Liver (tissue), 9 donors: Measurements from ENCODE around the gene LDLRAD3. TPM values are rescaled to one million over a fixed set of nuclear protein-coding genes. Genes with fewer than 3 reads are reported as not detected.
"Not testable (repeated sequence)": the region's sequence is repeated elsewhere in the genome, so short reads cannot be mapped to it uniquely, and the experiment has no call there.

Experiments used
- DNase-seq: peaks from one replicate; pipeline ENCODE4 v3.0.0-alpha.2; 2017; ENCODE audit warnings: low spot score
- H3K27ac ChIP-seq, 2 donors: one replicate each; pipeline ENCODE4 v1.7.0; 2013; ENCODE audit warnings: inconsistent platforms in 2 of 2, low read length in 2 of 2, control low read depth in 1 of 2, low read depth in 1 of 2, mild to moderate bottlenecking in 1 of 2
- H3K27me3 ChIP-seq, 4 donors: one replicate each; pipeline versions ENCODE4 v1.6.1 to v1.7.0; 2013; ENCODE audit warnings: low read length in 3 of 4, inconsistent platforms in 1 of 4, mild to moderate bottlenecking in 1 of 4, moderate library complexity in 1 of 4; ENCODE audit not compliant: control insufficient read depth in 4 of 4, insufficient read depth in 4 of 4
- H3K36me3 ChIP-seq, 4 donors: one replicate each; pipeline versions ENCODE4 v1.6.1 to v1.7.0; 2013; ENCODE audit warnings: low read length in 3 of 4, mild to moderate bottlenecking in 3 of 4, low read depth in 1 of 4, moderate library complexity in 1 of 4; ENCODE audit not compliant: control insufficient read depth in 4 of 4, insufficient read depth in 3 of 4
- H3K4me1 ChIP-seq, 4 donors: one replicate each; pipeline versions ENCODE4 v1.6.1 to v1.7.0; 2013; ENCODE audit warnings: low read length in 3 of 4, mild to moderate bottlenecking in 3 of 4, moderate library complexity in 1 of 4; ENCODE audit not compliant: control insufficient read depth in 4 of 4, insufficient read depth in 4 of 4
- H3K4me3 ChIP-seq, 3 donors: one replicate each; pipeline versions ENCODE4 v1.6.1 to v1.7.0; 2013; ENCODE audit warnings: low read length in 3 of 3, control low read depth in 1 of 3, low read depth in 1 of 3, mild to moderate bottlenecking in 1 of 3
- H3K9ac ChIP-seq, 2 donors: one replicate each; pipeline ENCODE4 v1.7.0; 2013; ENCODE audit warnings: low read length in 2 of 2, mild to moderate bottlenecking in 2 of 2, moderate library complexity in 2 of 2, control low read depth in 1 of 2, low read depth in 1 of 2
- H3K9me3 ChIP-seq, 4 donors: one replicate each; pipeline versions ENCODE4 v1.6.1 to v1.7.0; 2013; ENCODE audit warnings: low read length in 3 of 4; ENCODE audit not compliant: control insufficient read depth in 4 of 4
- EGR1 ChIP-seq, 2 donors: IDR thresholded peaks; 2 replicates each; pipeline ENCODE4 v1.6.1; 2016 to 2018; ENCODE audit warnings: antibody characterized with exemption in 2 of 2, low read depth in 2 of 2
- FOXA1 ChIP-seq: IDR thresholded peaks from 2 replicates; pipeline ENCODE4 v1.6.1; 2016; ENCODE audit warnings: antibody characterized with exemption
- FOXA2 ChIP-seq: IDR thresholded peaks from 2 replicates; pipeline ENCODE4 v1.6.1; 2016; ENCODE audit warnings: antibody characterized with exemption
- GABPA ChIP-seq, 2 donors: IDR thresholded peaks in 1 of 2; conservative IDR thresholded peaks in 1 of 2; 2 replicates each; pipeline ENCODE4 v1.6.1; 2016; ENCODE audit warnings: antibody characterized with exemption in 2 of 2, mild to moderate bottlenecking in 1 of 2, moderate library complexity in 1 of 2
- HNF4A ChIP-seq, 2 donors: conservative IDR thresholded peaks; 2 replicates each; pipeline ENCODE4 v1.6.1; 2016; ENCODE audit warnings: antibody characterized with exemption in 2 of 2, mild to moderate bottlenecking in 2 of 2
- HNF4G ChIP-seq: IDR thresholded peaks from 2 replicates; pipeline ENCODE4 v1.6.1; 2016; ENCODE audit warnings: antibody characterized with exemption
- JUND ChIP-seq, 2 donors: IDR thresholded peaks; 2 replicates each; pipeline ENCODE4 v1.6.1; 2016; ENCODE audit warnings: antibody characterized with exemption in 2 of 2
- NR2F2 ChIP-seq: IDR thresholded peaks from 2 replicates; pipeline ENCODE4 v1.6.1; 2016; ENCODE audit warnings: antibody characterized with exemption
- RAD21 ChIP-seq, 2 donors: IDR thresholded peaks; 2 replicates each; pipeline ENCODE4 v1.6.1; 2016; ENCODE audit warnings: antibody characterized with exemption in 2 of 2, mild to moderate bottlenecking in 2 of 2
- RXRA ChIP-seq, 2 donors: IDR thresholded peaks; 2 replicates each; pipeline ENCODE4 v1.6.1; 2017 to 2018; ENCODE audit warnings: antibody characterized with exemption in 2 of 2, mild to moderate bottlenecking in 1 of 2
- SP1 ChIP-seq: IDR thresholded peaks from 2 replicates; pipeline ENCODE4 v1.6.1; 2018; ENCODE audit warnings: antibody characterized with exemption, mild to moderate bottlenecking
- TAF1 ChIP-seq: conservative IDR thresholded peaks from 2 replicates; pipeline ENCODE4 v1.6.1; 2016; ENCODE audit warnings: antibody characterized with exemption, mild to moderate bottlenecking
- YY1 ChIP-seq: IDR thresholded peaks from 2 replicates; pipeline ENCODE4 v1.6.1; 2016; ENCODE audit warnings: antibody characterized with exemption, mild to moderate bottlenecking
- WGBS: extraction: QIAGEN DNeasy Blood & Tissue Kit; methylation state at CpG from one replicate; pipeline ENCODE4 v1.1.7; 2013; 5-methylcytosine and 5-hydroxymethylcytosine counted together
- polyA plus RNA-seq, 2 donors: library from polyadenylated mRNA; stranded (reverse) in 1 of 2; unstranded in 1 of 2; fragments of 200-250 nt in 1 of 2; fragments of >200 nt in 1 of 2; fragmentation: Nextera tagmentation in 1 of 2; extraction: Ambion mirVana in 1 of 2; gene quantifications; one replicate each; pipeline versions ENCODE4 v1.2.1 to v1.2.3, GENCODE V29; 2013 to 2015
- total RNA-seq, 2 donors: library from RNA; depleted of rRNA; stranded (reverse); fragments of >200 nt; gene quantifications; one replicate each; pipeline ENCODE4 v1.2.3, GENCODE V29; 2014
- TF ChIP-seq, protein P1 (sequence below): IDR thresholded peaks from 2 replicates; pipeline ENCODE4 v1.6.1; 2016; ENCODE audit warnings: antibody characterized with exemption, mild to moderate bottlenecking
- TF ChIP-seq, protein P2 (sequence below): IDR thresholded peaks from 2 replicates; pipeline ENCODE4 v1.6.1; 2016; ENCODE audit warnings: antibody characterized with exemption
- donor health status: healthy.
- donor health status: healthy.
- donor health status: healthy.
- donor health status: healthy.
- donor health status: healthy.

Gene LDLRAD3
- total and polyA plus RNA-seq, 4 donors: 0.75 to 1.3 (median 0.93) TPM

DNA sequence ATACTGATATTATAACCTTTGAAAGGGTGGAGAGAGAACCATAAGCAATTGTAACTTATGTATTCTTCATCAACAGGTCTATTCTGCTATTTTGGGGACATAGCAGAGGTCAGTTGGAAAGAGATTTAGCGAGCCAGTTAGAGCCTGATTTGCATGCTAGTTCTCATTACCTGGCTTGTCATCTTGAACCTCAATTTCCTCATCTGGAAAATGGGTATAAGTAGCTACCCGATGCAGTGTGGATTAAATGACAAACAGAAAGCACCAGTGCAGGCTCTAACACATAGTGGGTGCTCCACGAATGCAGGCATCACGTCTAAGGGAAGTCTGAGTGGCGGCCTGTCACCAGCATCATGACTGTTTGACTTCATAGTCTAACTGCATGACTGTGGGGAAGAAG, 67.7 kb downstream of the LDLRAD3 start:
- no peaks in the 10 kb centered on the region for H3K27me3 ChIP-seq
- no peak for DNase-seq
- H3K9me3 ChIP-seq: no peaks in the 10 kb centered on the region
- no peak overlapping the region for H3K9ac ChIP-seq
- no peak overlapping the region for H3K4me3 ChIP-seq
- no peak overlapping the region for H3K27ac ChIP-seq
- H3K4me1 ChIP-seq: no peaks in the 10 kb centered on the region
- WGBS: 82% methylated on average over 5 of the region's 5 CpGs
- no peak for TF ChIP-seq SP1
- no peak for TF ChIP-seq TAF1
- no peak for TF ChIP-seq FOXA2
- no peak for TF ChIP-seq GABPA (IDR thresholded peaks at IDR 0.05 in 1 of 2, conservative IDR thresholded peaks at IDR 0.05 in 1 of 2)
- no peak for TF ChIP-seq JUND (IDR thresholded peaks at IDR 0.05)
- no peak for TF ChIP-seq NR2F2
- no peak for TF ChIP-seq FOXA1
- no peaks in the 10 kb centered on the region for H3K36me3 ChIP-seq

DNA sequence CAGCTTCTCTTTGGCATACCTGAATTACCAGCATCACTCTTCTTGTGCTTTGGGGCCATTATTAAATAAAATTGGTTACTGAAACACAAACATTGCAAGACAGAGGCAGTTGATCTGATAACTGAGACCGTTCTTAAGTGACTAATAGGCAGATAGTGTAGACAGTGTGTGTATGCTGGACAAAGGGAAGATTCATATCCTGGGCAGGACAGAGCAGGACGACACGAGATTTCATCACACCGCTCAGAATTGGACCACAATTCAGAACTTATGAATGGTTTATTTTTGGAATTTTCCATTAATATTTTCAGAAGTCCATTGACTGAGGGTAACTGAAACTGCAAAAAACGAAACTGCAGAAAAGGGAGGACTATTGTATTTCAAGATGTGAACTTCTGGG, 68.6 kb downstream of the LDLRAD3 start:
- H3K9ac ChIP-seq: no peak overlapping the region
- no peaks in the 10 kb centered on the region for H3K36me3 ChIP-seq
- H3K9me3 ChIP-seq: no peaks in the 10 kb centered on the region
- H3K4me3 ChIP-seq: no peak overlapping the region
- H3K27me3 ChIP-seq: no peaks in the 10 kb centered on the region
- no peak for DNase-seq
- no peak for TF ChIP-seq RAD21 (IDR thresholded peaks at IDR 0.05)
- TF ChIP-seq, protein P1, sequence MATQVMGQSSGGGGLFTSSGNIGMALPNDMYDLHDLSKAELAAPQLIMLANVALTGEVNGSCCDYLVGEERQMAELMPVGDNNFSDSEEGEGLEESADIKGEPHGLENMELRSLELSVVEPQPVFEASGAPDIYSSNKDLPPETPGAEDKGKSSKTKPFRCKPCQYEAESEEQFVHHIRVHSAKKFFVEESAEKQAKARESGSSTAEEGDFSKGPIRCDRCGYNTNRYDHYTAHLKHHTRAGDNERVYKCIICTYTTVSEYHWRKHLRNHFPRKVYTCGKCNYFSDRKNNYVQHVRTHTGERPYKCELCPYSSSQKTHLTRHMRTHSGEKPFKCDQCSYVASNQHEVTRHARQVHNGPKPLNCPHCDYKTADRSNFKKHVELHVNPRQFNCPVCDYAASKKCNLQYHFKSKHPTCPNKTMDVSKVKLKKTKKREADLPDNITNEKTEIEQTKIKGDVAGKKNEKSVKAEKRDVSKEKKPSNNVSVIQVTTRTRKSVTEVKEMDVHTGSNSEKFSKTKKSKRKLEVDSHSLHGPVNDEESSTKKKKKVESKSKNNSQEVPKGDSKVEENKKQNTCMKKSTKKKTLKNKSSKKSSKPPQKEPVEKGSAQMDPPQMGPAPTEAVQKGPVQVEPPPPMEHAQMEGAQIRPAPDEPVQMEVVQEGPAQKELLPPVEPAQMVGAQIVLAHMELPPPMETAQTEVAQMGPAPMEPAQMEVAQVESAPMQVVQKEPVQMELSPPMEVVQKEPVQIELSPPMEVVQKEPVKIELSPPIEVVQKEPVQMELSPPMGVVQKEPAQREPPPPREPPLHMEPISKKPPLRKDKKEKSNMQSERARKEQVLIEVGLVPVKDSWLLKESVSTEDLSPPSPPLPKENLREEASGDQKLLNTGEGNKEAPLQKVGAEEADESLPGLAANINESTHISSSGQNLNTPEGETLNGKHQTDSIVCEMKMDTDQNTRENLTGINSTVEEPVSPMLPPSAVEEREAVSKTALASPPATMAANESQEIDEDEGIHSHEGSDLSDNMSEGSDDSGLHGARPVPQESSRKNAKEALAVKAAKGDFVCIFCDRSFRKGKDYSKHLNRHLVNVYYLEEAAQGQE: no peak
- TF ChIP-seq JUND (IDR thresholded peaks at IDR 0.05): no peak
- no peak for TF ChIP-seq TAF1
- TF ChIP-seq RXRA (IDR thresholded peaks at IDR 0.05): no peak
- TF ChIP-seq NR2F2: no peak
- no peak for TF ChIP-seq HNF4G
- no peak for TF ChIP-seq FOXA1
- no peak for TF ChIP-seq SP1
- TF ChIP-seq FOXA2: no peak
- TF ChIP-seq YY1: no peak
- TF ChIP-seq, protein P2, sequence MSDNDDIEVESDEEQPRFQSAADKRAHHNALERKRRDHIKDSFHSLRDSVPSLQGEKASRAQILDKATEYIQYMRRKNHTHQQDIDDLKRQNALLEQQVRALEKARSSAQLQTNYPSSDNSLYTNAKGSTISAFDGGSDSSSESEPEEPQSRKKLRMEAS: no peak
- H3K4me1 ChIP-seq: no peaks in the 10 kb centered on the region
- WGBS: 65% methylated on average over 5 of the region's 5 CpGs
- H3K27ac ChIP-seq: no peak overlapping the region

DNA sequence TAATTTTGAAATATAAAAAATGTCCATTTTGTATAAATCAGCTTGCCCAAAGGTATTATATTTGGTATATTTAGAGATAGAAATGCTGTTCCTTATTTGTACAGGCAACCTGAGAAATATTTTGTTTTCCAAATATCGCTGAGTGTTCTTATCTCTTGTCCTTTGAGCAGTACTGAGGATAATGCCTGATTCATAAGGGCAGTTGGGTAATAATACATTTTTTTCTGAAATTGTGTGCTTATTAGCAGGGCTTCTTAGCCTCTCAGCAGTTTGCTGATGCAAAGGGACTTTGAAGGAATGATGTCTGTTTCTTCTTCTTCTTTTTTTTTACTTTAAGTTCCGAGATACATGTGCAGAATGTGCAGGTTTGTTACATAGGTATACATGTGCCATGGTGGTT, 69.1 kb downstream of the LDLRAD3 start:
- 87% methylated on average over 2 of the region's 2 CpGs for WGBS

DNA sequence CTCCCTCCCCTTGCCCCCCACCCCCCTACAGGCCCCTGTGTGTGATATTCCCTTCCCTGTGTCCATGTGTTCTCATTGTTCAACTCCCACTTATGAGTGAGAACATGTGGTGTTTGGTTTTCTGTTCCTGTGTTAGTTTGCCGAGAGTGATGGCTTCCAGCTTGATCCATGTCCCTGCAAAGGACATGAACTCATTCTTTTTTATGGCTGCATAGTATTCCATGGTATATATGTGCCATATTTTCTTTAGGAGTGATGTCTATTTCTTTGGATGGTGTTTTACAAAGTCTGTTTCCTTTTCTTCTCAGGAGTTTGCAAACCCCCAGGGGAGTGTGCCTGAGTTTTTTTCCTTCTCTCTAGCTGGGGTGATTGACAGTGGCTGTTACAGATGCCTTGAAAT, 69.6 kb downstream of the LDLRAD3 start:
- not testable (repeated sequence) for H3K4me3 ChIP-seq, H3K4me1 ChIP-seq, DNase-seq, H3K36me3 ChIP-seq, H3K9ac ChIP-seq, H3K27me3 ChIP-seq, H3K9me3 ChIP-seq, H3K27ac ChIP-seq
- 85% methylated on average over 1 of the region's 1 CpG for WGBS

More for the DNA sequence above, 69.1 kb downstream of the LDLRAD3 start:
- no peaks in the 10 kb centered on the region for H3K27me3 ChIP-seq
- no peaks in the 10 kb centered on the region for H3K9me3 ChIP-seq
- no peak overlapping the region for H3K9ac ChIP-seq
- no peak overlapping the region for H3K27ac ChIP-seq
- no peak for TF ChIP-seq EGR1 (IDR thresholded peaks at IDR 0.05; ENCODE audit: low read depth in 2 of 2)
- TF ChIP-seq, protein P1: no peak
- no peak for TF ChIP-seq GABPA (IDR thresholded peaks at IDR 0.05 in 1 of 2, conservative IDR thresholded peaks at IDR 0.05 in 1 of 2)
- no peak for TF ChIP-seq FOXA2
- no peak for TF ChIP-seq FOXA1
- no peak for TF ChIP-seq JUND (IDR thresholded peaks at IDR 0.05)
- no peak for TF ChIP-seq HNF4A (conservative IDR thresholded peaks at IDR 0.05)
- no peak for TF ChIP-seq TAF1
- TF ChIP-seq, protein P2: no peak
- DNase-seq: no peak
- no peaks in the 10 kb centered on the region for H3K4me1 ChIP-seq
- H3K36me3 ChIP-seq: no peaks in the 10 kb centered on the region
- H3K4me3 ChIP-seq: no peak overlapping the region
